HEK293 (cell line): ENCODE data around the gene TEF.

Experiments
- CTCF ChIA-PET: fragments of 350-600 bp; formaldehyde crosslinking; extraction: SDS; loops from one replicate; lab custom pipeline; 2021; ENCODE audit warnings: antibody characterized with exemption; lab: Yijun Ruan, JAX
- POLR2A ChIA-PET: fragments of 300-600 bp; formaldehyde crosslinking; extraction: SDS; loops from one replicate; lab custom pipeline; 2020; ENCODE audit warnings: antibody characterized with exemption, inconsistent platforms; lab: Yijun Ruan, JAX
- H3K27ac ChIP-seq: fragments of 200-500 bp; sonication (Bioruptor generic); 2 replicates; pipeline ENCODE4 v1.5.1; 2014; ENCODE audit warnings: low read depth, low read length, control low read depth, inconsistent platforms; ENCODE audit errors: extremely low read depth
- H3K36me3 ChIP-seq, 2 experiments: fragments of 200-500 bp in 1 of 2; sonication (Bioruptor generic) in 1 of 2; 1 replicate in 1 of 2; 2 replicates in 1 of 2; pipeline ENCODE4 v1.5.1; 2014 to 2017; ENCODE audit warnings: inconsistent platforms in 2 of 2, low read length in 2 of 2; ENCODE audit not compliant: control insufficient read depth in 2 of 2, insufficient read depth in 1 of 2
- H3K4me1 ChIP-seq: fragments of 200-500 bp; sonication (Bioruptor generic); 2 replicates; pipeline ENCODE4 v1.5.1; 2014; ENCODE audit warnings: mild to moderate bottlenecking, low read length, inconsistent platforms; ENCODE audit not compliant: control insufficient read depth, insufficient read depth
- H3K4me3 ChIP-seq: 2 replicates; pipeline ENCODE4 v1.5.1; 2011; ENCODE audit warnings: low read depth, mild to moderate bottlenecking, control low read depth, low read length, moderate library complexity
- H3K9me3 ChIP-seq: fragments of 200-500 bp; sonication (Bioruptor generic); 2 replicates; pipeline ENCODE4 v1.5.1; 2014; ENCODE audit warnings: low read depth, low read length, inconsistent platforms; ENCODE audit not compliant: control insufficient read depth, insufficient read depth
- BCL11B ChIP-seq: fragments of 450-650 bp; formaldehyde crosslinking; IDR thresholded peaks from 2 replicates; pipeline ENCODE4 v1.5.1; 2016; ENCODE audit warnings: low read depth, missing biosample characterization, missing genetic modification characterization
- GLIS1 ChIP-seq: fragments of 450-650 bp; formaldehyde crosslinking; IDR thresholded peaks from 2 replicates; pipeline ENCODE4 v1.5.1; 2016; ENCODE audit warnings: missing biosample characterization, missing genetic modification characterization
- KLF7 ChIP-seq: fragments of 450-650 bp; formaldehyde crosslinking; IDR thresholded peaks from 2 replicates; pipeline ENCODE4 v1.5.1; 2016; ENCODE audit warnings: missing biosample characterization, missing genetic modification characterization, borderline replicate concordance
- REPIN1 ChIP-seq: fragments of 450-650 bp; formaldehyde crosslinking; IDR thresholded peaks from 2 replicates; pipeline ENCODE4 v1.5.1; 2017; ENCODE audit warnings: missing biosample characterization, missing genetic modification characterization, low read depth
- SCRT2 ChIP-seq: fragments of 450-650 bp; formaldehyde crosslinking; IDR thresholded peaks from 2 replicates; pipeline ENCODE4 v1.5.1; 2016; ENCODE audit warnings: missing biosample characterization, missing genetic modification characterization
- ZBTB17 ChIP-seq: fragments of 450-650 bp; formaldehyde crosslinking; IDR thresholded peaks from 2 replicates; pipeline ENCODE4 v1.5.1; 2016; ENCODE audit warnings: missing biosample characterization, missing genetic modification characterization
- ZBTB20 ChIP-seq: fragments of 450-650 bp; formaldehyde crosslinking; IDR thresholded peaks from 2 replicates; pipeline ENCODE4 v1.5.1; 2016; ENCODE audit warnings: missing biosample characterization, missing genetic modification characterization
- ZBTB48 ChIP-seq: fragments of 450-650 bp; formaldehyde crosslinking; IDR thresholded peaks from 2 replicates; pipeline ENCODE4 v1.5.1; 2016; ENCODE audit warnings: missing biosample characterization, missing genetic modification characterization
- ZBTB8A ChIP-seq: fragments of 450-650 bp; formaldehyde crosslinking; IDR thresholded peaks from 2 replicates; pipeline ENCODE4 v1.5.1; 2016; ENCODE audit warnings: missing biosample characterization, missing genetic modification characterization
- ZFHX2 ChIP-seq: fragments of 450-650 bp; formaldehyde crosslinking; conservative IDR thresholded peaks from 2 replicates; pipeline ENCODE4 v1.5.1; 2016; ENCODE audit warnings: missing biosample characterization, missing genetic modification characterization
- ZFP69B ChIP-seq: fragments of 450-650 bp; formaldehyde crosslinking; IDR thresholded peaks from 2 replicates; pipeline ENCODE4 v1.5.1; 2016; ENCODE audit warnings: missing biosample characterization, missing genetic modification characterization
- ZNF140 ChIP-seq: fragments of 450-650 bp; formaldehyde crosslinking; IDR thresholded peaks from 2 replicates; pipeline ENCODE4 v1.5.1; 2016; ENCODE audit warnings: missing biosample characterization, missing genetic modification characterization
- ZNF169 ChIP-seq: fragments of 450-650 bp; formaldehyde crosslinking; IDR thresholded peaks from 2 replicates; pipeline ENCODE4 v1.5.1; 2016; ENCODE audit warnings: missing biosample characterization, missing genetic modification characterization
- ZNF174 ChIP-seq: fragments of 450-650 bp; formaldehyde crosslinking; IDR thresholded peaks from 2 replicates; pipeline ENCODE4 v1.5.0; 2017; ENCODE audit warnings: missing biosample characterization, mild to moderate bottlenecking, missing genetic modification characterization
- ZNF184 ChIP-seq: fragments of 450-650 bp; IDR thresholded peaks from 2 replicates; pipeline ENCODE4 v1.5.1; 2018; ENCODE audit warnings: missing biosample characterization, mild to moderate bottlenecking, missing genetic modification characterization
- ZNF2 ChIP-seq: fragments of 450-650 bp; formaldehyde crosslinking; IDR thresholded peaks from 2 replicates; pipeline ENCODE4 v1.5.1; 2016; ENCODE audit warnings: missing biosample characterization, missing genetic modification characterization
- ZNF292 ChIP-seq: fragments of 450-650 bp; formaldehyde crosslinking; IDR thresholded peaks from 2 replicates; pipeline ENCODE4 v1.5.1; 2016; ENCODE audit warnings: low read depth, missing biosample characterization, missing genetic modification characterization, borderline replicate concordance
- ZNF302 ChIP-seq: fragments of 450-650 bp; formaldehyde crosslinking; IDR thresholded peaks from 2 replicates; pipeline ENCODE4 v1.5.1; 2016; ENCODE audit warnings: missing biosample characterization, missing genetic modification characterization, low read depth
- ZNF501 ChIP-seq: fragments of 450-650 bp; formaldehyde crosslinking; IDR thresholded peaks from 2 replicates; pipeline ENCODE4 v1.5.1; 2016; ENCODE audit warnings: missing biosample characterization, missing genetic modification characterization
- ZNF521 ChIP-seq: fragments of 450-650 bp; formaldehyde crosslinking; IDR thresholded peaks from 2 replicates; pipeline ENCODE4 v1.5.1; 2017; ENCODE audit warnings: missing biosample characterization, mild to moderate bottlenecking, missing genetic modification characterization
- ZNF544 ChIP-seq: fragments of 450-650 bp; formaldehyde crosslinking; IDR thresholded peaks from 2 replicates; pipeline ENCODE4 v1.5.0; 2017; ENCODE audit warnings: missing biosample characterization, missing genetic modification characterization
- ZNF549 ChIP-seq: fragments of 450-650 bp; IDR thresholded peaks from 2 replicates; pipeline ENCODE4 v1.5.1; 2018; ENCODE audit warnings: missing biosample characterization, missing genetic modification characterization, mild to moderate bottlenecking, inconsistent platforms, moderate library complexity
- ZNF624 ChIP-seq: fragments of 450-650 bp; formaldehyde crosslinking; IDR thresholded peaks from 2 replicates; pipeline ENCODE4 v1.5.1; 2017; ENCODE audit warnings: missing biosample characterization, missing genetic modification characterization
- ZNF654 ChIP-seq: fragments of 450-650 bp; formaldehyde crosslinking; IDR thresholded peaks from 2 replicates; pipeline ENCODE4 v1.5.1; 2016; ENCODE audit warnings: low read depth, missing biosample characterization, missing genetic modification characterization
- ZNF660 ChIP-seq: fragments of 450-650 bp; IDR thresholded peaks from 2 replicates; pipeline ENCODE4 v1.5.1; 2018; ENCODE audit warnings: missing biosample characterization, mild to moderate bottlenecking, missing genetic modification characterization
- ZNF677 ChIP-seq: fragments of 450-650 bp; IDR thresholded peaks from 2 replicates; pipeline ENCODE4 v1.5.0; 2018; ENCODE audit warnings: missing biosample characterization, mild to moderate bottlenecking, missing genetic modification characterization, moderate library complexity
- ZNF747 ChIP-seq: fragments of 450-650 bp; formaldehyde crosslinking; IDR thresholded peaks from 2 replicates; pipeline ENCODE4 v1.5.1; 2016; ENCODE audit warnings: missing biosample characterization, missing genetic modification characterization
- ZNF776 ChIP-seq: fragments of 450-650 bp; formaldehyde crosslinking; IDR thresholded peaks from 2 replicates; pipeline ENCODE4 v1.5.0; 2017; ENCODE audit warnings: missing biosample characterization, missing genetic modification characterization, borderline replicate concordance
- TF ChIP-seq, protein P1 (sequence below): sonication (generic); formaldehyde crosslinking; IDR thresholded peaks from 2 replicates; pipeline ENCODE4 v1.8.1; 2022; ENCODE audit warnings: mild to moderate bottlenecking, moderate library complexity, missing genetic modification reagents
- TF ChIP-seq, protein P2 (sequence below): fragments of 450-650 bp; formaldehyde crosslinking; IDR thresholded peaks from 2 replicates; pipeline ENCODE4 v1.5.1; 2016; ENCODE audit warnings: missing biosample characterization, missing genetic modification characterization
- TF ChIP-seq, protein P3 (sequence below): fragments of 450-650 bp; formaldehyde crosslinking; IDR thresholded peaks from 2 replicates; pipeline ENCODE4 v1.5.1; 2016; ENCODE audit warnings: missing biosample characterization, missing genetic modification characterization
- TF ChIP-seq, protein P4 (sequence below): fragments of 450-650 bp; formaldehyde crosslinking; IDR thresholded peaks from 2 replicates; pipeline ENCODE4 v1.5.1; 2016; ENCODE audit warnings: missing biosample characterization, missing genetic modification characterization

Gene TEF

DNA sequence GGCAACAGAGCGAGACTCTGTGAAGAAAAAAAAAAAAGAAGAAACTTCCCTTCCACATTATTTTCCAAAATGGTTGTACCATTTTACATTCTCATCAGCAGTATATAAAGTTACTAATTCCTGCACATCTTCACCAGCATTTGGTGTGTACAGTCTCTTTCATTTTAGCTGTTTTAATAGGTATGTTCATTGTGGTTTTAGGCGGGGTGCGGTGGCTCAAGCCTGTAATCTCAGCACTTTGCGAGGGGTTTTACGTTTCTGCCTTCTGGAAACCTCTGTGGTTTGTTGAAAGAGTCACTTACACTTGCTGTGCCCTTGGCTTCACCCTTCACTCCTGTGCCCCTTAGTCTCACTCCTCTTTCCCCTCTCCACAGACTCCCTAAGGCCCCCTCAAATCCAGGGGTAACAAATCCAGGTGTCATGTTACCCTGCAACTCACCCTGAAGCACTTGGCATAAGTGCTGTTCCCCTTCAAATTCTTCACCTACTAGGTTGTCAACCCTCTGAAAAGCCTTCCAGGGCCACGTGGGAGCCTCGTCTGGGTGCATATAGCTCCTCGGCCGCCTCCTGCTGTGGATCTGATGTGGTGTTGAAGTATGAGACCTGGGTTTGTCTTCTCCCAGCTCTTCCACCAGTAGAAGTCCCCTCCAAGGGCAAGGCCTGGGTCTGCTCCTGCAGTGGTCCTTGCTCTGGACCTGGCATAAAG, 44.1 kb downstream of the TEF start (continued):
- TF ChIP-seq ZBTB8A (tag by site-specific recombination) = 0 out of 2 replicates have a peak, but pooled peaks have one; percentile 28

DNA sequence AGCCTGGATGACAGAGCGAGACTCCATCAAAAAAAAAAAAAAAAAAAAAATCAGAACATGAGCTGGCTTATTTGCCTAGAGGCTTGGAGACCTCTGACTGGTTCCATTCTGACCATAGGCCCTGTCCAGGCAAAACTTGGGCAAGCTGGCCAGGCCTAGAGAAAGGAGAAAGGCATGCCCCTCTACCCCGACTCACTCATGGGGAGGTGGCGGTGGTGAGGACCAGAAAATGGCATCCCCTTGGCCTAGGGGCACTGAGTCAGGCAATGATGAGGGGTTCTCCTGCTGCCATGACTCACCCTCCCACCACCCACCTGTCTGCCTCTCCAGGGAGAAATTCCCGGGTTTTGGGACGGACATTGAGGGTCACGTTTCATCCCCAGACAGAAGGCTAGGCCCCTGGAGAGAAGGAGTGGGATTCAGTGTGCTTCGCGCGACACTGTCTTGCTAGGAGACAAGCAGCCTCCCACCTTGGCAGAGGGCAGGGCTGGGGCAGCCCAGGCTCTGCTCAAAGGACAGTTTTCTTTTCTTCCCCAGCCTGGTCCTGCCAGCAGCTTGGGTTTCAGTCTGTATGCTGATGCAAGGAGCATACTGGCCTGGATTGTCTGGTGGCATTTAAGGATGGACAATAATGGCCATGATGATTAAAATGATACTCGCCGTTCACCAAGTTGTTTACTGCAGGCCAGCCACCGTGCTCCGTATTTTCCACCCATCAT, 47.6 kb downstream of the TEF start:
- ChIA-PET CTCF (interaction anchor here (1.2 to 1.9 kb wide), 2 partner anchors 26 to 89 kb away, joined by 5 read pairs; no protein-coding TSS in a partner anchor), POLR2A (interaction anchor here (0.7 to 1.2 kb wide), 4 partner anchors 13 to 48 kb away, joined by 3 to 6 read pairs (median 4); partner anchors contain the start of gene TEF)
- no peaks in the 10 kb centered on the region for H3K9me3 ChIP-seq
- no peak overlapping the region; the same call in 1 of the 2 replicates for H3K27ac ChIP-seq
- H3K4me3 ChIP-seq = no peak overlapping the region
- peaks cover 4% of the 10 kb centered on the region; the same call in 1 of the 2 replicates for H3K4me1 ChIP-seq
- H3K36me3 ChIP-seq = peaks cover 3 to 44% of the 10 kb centered on the region in 2 experiments; a peak in 2 of 3 replicates
- TF ChIP-seq ZFHX2 (tag by site-specific recombination) = peak; percentile 78
- TF ChIP-seq ZNF747 (tag by site-specific recombination) = no peak
- no peak for TF ChIP-seq ZNF549 (tag by site-specific recombination)
- TF ChIP-seq GLIS1 (tag by site-specific recombination) = peak; percentile 33; the same call in 1 of the 2 replicates
- no peak for TF ChIP-seq ZFP69B (tag by site-specific recombination)
- TF ChIP-seq ZNF302 = no peak
- no peak for TF ChIP-seq ZNF184 (tag by site-specific recombination)
- peak; percentile 46; the same call in 1 of the 2 replicates for TF ChIP-seq ZNF677 (tag by site-specific recombination)
- no peak for TF ChIP-seq ZBTB48 (tag by site-specific recombination)
- TF ChIP-seq, protein P1, sequence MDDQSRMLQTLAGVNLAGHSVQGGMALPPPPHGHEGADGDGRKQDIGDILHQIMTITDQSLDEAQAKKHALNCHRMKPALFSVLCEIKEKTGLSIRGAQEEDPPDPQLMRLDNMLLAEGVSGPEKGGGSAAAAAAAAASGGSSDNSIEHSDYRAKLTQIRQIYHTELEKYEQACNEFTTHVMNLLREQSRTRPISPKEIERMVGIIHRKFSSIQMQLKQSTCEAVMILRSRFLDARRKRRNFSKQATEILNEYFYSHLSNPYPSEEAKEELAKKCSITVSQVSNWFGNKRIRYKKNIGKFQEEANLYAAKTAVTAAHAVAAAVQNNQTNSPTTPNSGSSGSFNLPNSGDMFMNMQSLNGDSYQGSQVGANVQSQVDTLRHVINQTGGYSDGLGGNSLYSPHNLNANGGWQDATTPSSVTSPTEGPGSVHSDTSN = no peak
- no peak for TF ChIP-seq BCL11B (tag by site-specific recombination)
- TF ChIP-seq ZNF140 (tag by site-specific recombination) = no peak
- TF ChIP-seq ZBTB17 = peak; percentile 55; the same call in 1 of the 2 replicates
- no peak for TF ChIP-seq ZNF169
- no peak for TF ChIP-seq ZNF544 (tag by site-specific recombination)
- TF ChIP-seq ZBTB20 (tag by site-specific recombination) = peak; percentile 17; the same call in 1 of the 2 replicates
- no peak for TF ChIP-seq KLF7 (tag by site-specific recombination)
- no peak for TF ChIP-seq ZNF174 (tag by site-specific recombination)
- no peak for TF ChIP-seq ZNF292 (tag by site-specific recombination)
- TF ChIP-seq ZNF521 (tag by site-specific recombination) = no peak
- TF ChIP-seq ZNF660 (tag by site-specific recombination) = no peak
- TF ChIP-seq SCRT2 = peak; percentile 64; the same call in 1 of the 2 replicates
- TF ChIP-seq ZNF654 (tag by site-specific recombination) = no peak
- TF ChIP-seq ZNF501 (tag by site-specific recombination) = no peak
- TF ChIP-seq REPIN1 (tag by site-specific recombination) = no peak
- TF ChIP-seq, protein P2, sequence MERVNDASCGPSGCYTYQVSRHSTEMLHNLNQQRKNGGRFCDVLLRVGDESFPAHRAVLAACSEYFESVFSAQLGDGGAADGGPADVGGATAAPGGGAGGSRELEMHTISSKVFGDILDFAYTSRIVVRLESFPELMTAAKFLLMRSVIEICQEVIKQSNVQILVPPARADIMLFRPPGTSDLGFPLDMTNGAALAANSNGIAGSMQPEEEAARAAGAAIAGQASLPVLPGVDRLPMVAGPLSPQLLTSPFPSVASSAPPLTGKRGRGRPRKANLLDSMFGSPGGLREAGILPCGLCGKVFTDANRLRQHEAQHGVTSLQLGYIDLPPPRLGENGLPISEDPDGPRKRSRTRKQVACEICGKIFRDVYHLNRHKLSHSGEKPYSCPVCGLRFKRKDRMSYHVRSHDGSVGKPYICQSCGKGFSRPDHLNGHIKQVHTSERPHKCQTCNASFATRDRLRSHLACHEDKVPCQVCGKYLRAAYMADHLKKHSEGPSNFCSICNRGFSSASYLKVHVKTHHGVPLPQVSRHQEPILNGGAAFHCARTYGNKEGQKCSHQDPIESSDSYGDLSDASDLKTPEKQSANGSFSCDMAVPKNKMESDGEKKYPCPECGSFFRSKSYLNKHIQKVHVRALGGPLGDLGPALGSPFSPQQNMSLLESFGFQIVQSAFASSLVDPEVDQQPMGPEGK (tag by site-specific recombination) = peak; percentile 58
- no peak for TF ChIP-seq ZNF2 (tag by site-specific recombination)
- TF ChIP-seq, protein P3, sequence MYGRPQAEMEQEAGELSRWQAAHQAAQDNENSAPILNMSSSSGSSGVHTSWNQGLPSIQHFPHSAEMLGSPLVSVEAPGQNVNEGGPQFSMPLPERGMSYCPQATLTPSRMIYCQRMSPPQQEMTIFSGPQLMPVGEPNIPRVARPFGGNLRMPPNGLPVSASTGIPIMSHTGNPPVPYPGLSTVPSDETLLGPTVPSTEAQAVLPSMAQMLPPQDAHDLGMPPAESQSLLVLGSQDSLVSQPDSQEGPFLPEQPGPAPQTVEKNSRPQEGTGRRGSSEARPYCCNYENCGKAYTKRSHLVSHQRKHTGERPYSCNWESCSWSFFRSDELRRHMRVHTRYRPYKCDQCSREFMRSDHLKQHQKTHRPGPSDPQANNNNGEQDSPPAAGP (tag by site-specific recombination) = 0 out of 2 replicates have a peak, but pooled peaks have one; percentile 27
- no peak for TF ChIP-seq ZNF776 (tag by site-specific recombination)
- no peak for TF ChIP-seq ZNF624 (tag by site-specific recombination)
- TF ChIP-seq, protein P4, sequence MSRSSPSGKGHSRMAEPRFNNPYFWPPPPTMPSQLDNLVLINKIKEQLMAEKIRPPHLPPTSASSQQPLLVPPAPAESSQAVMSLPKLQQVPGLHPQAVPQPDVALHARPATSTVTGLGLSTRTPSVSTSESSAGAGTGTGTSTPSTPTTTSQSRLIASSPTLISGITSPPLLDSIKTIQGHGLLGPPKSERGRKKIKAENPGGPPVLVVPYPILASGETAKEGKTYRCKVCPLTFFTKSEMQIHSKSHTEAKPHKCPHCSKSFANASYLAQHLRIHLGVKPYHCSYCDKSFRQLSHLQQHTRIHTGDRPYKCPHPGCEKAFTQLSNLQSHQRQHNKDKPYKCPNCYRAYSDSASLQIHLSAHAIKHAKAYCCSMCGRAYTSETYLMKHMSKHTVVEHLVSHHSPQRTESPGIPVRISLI (tag by site-specific recombination) = peak; percentile 66
